Occipital lobe (tissue), 2 donors: Measurements from ENCODE around the gene PIP5K1C. TPM values are rescaled to one million over a fixed set of nuclear protein-coding genes. Genes with fewer than 3 reads are reported as not detected.

Experiments used
- DNase-seq: peaks from one replicate; lab custom pipeline; 2025; lab: John Stamatoyannopoulos, UW
- total RNA-seq: library from RNA; depleted of rRNA; stranded (reverse); fragments of >200 nt; gene quantifications from one replicate; pipeline ENCODE4 v1.2.3, GENCODE V29; 2014

Gene PIP5K1C
- total RNA-seq, 1 donor from 2014 or later = 19.8 TPM

DNA sequence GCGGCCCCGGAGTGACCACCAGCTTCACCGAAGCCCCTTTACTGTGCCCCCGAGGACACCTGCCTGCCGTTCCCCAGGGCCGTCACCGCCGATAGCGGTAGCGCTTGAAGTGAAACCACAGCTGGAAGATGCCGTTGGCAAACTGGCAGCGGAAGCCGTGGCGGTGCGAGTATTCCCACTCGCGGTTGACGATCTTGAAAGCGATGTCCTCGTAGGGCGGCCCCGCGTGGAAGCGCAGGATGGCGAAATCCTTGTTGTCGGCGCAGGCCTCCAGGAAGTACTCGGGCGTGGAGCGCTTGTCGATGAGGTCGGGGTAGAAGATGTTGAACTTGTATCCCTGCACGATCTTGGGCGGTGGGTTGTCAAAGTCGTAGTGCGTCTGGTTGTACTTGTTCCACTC is 88.4 kb downstream of the PIP5K1C start:
- DNase-seq = no peak

DNA sequence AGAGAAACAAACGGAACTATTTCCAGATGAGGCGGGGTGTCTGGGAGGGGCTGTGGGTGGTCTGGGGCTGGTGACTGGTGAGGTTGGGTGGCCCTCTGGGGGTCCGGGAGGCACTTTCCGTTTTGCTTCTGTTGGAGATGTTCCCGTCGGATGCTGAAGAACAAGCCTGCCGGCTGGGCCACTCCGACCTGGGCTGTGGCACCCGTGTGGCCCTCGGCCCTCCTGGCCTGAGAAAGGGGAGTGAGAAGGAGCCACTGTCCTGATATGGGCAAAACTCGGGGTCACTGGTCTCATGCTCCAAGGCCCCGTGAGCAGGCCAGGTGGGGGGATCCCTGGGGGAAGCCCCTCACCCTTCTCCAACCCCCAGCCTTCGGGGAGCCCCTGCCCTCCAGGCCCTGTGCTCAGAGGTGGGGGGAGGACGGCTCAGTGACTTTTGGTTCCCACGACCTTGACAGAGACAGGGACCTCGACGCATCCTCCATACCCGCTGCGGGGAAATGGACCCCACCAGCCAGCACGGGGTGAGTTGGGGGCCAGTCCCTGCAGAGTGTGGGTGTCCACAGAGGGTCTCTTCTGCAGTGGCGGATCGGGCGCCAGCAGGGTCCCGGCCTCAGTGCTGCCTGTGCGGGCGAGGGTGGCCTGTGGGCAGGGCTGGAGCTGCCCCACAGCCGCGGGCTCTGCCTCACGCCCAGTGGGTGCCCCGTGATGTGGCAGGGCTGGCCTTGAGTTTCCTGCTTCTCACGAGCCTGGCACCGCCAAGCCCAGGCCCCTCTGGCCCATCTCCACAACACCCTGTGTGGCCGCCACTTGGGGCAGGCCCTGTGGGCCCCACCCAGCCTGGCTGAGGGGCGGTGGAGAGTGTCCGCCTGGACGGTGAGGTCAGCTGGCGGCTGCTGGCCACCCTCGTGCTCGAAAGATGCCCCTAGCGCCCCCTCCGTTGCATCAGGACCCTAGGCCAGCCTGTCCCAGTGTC is 89.2 kb downstream of the PIP5K1C start:
- DNase-seq = no peak

GRCh38 chr19:3609779-3610719 is 90.2 kb downstream of the PIP5K1C start:
- no peak for DNase-seq

DNA sequence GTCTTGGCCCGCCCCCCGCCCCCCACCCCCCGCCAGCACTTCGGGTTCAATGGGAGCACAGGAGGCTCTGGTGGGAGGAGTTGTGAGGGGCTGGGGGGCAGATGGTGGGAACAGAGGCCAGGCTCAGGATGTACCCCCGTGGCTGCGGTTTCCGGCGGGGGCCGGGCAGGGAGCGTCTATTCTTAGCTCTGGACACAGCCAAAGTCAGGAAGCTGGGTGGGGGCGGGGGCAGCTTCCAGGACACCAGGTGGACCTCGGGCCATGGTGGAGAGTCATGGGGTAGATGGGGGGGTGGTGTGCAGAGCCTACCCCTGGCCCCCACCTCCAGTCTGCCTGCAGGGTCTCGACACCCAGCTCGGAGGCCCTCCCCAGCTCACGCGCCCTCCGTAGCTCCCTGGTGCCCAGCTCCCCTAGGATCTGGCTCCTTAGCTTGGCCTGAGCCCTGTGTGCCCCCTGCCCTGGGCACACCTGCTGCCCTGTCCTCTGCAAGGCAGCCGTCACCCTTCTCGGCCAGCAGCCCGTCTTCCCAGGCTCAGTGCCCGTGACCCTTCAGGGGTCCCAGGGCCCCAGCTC is 91.4 kb downstream of the PIP5K1C start:
- no peak for DNase-seq

DNA sequence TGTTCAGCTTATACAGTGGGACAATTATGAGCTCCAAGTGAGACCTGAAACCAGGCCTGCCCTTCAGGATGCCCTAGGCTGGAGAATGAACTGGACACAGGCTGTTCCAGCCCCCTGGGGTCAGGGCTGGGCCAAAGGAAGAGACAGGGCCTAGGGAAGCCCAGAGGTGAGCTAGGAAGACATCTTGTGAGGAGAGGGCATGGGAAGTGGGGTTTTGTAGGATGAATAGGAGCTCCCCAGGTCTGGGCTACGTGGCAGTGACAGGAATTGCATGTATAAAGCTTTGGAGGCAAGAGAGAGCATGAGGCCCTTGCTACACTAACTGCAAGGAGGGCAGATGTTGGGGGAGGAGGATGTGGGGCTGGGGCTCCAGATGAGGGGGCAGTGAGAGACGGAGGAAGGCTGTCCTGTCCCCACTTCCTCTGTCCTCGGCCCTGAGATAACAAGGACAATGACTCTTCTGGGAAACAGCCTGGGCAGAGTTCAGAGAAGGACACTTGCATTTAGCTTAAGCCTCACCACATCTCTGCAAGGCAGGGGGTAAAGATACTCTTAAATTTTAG is 92.1 kb downstream of the PIP5K1C start:
- no peak for DNase-seq

DNA sequence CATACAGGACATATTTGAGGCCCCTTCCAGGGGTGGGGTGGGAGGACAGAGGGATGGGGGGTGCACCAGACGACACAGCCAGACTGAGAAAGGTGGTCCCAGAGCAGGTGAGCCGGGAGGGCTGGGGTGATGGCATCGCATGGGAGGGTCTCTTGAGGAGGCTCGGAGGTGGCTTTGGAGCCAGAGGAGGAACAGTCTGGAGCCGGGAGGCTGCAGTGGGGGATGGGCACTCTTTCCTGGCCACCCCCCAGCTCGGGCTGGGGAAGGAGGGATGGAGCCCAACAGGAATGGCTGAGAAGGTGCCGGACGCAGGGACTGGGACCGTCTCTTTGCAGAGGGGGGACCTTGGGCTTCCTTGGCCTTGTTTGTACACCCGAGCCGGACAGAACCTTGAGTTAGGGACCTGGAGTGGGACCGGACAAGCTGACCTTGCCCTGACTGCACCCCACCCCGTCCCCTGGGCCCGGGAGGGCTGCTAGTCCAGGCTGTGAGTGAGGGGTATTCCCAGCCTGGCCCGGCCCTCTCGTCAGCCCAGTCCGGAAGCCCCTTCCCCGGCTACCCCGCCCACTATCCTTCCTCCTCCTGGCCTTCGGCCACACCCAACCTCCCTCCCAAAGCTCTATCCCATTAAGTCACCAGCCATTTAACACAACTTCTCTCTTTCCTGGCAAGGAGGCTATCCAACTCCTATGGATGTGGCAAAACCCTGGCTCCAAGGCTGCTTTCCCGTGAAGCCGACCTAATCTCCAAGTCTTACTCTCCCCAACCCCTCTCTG is 92.8 kb downstream of the PIP5K1C start:
- no peak for DNase-seq

GRCh38 chr19:3606690-3607289 is 93.5 kb downstream of the PIP5K1C start, which contains the start of gene TBXA2R:
TBXA2R (minus strand) TSS chr19:3606875; CDS start chr19:3600634, 6,241 bp downstream.
- no peak for DNase-seq

GRCh38 chr19:3606174-3606689 is 94.0 kb downstream of the PIP5K1C start:
- no peak for DNase-seq

- no peak for DNase-seq
These were observed 94.5 kb downstream of the PIP5K1C start for GRCh38 chr19:3605770-3606169.

GRCh38 chr19:3605361-3605760 is 94.9 kb downstream of the PIP5K1C start:
- no peak for DNase-seq

DNA sequence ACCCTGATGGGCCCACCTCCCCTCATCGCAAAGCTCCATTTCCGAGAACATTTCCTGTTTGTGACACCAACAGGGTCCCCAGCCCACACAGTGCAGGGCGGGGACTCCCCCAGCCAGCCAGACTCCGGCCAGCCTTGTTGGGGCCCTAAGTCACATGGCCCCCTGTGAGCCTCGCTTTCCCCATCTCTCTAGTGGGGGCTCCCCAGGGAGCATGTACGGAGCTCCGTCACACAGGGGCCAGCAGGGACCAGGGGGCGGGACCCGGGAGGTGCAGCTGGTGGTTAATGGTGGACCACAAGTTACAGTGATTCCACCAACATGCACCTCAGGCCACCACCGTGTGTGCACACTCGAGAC is 95.3 kb downstream of the PIP5K1C start:
- DNase-seq = no peak

DNA sequence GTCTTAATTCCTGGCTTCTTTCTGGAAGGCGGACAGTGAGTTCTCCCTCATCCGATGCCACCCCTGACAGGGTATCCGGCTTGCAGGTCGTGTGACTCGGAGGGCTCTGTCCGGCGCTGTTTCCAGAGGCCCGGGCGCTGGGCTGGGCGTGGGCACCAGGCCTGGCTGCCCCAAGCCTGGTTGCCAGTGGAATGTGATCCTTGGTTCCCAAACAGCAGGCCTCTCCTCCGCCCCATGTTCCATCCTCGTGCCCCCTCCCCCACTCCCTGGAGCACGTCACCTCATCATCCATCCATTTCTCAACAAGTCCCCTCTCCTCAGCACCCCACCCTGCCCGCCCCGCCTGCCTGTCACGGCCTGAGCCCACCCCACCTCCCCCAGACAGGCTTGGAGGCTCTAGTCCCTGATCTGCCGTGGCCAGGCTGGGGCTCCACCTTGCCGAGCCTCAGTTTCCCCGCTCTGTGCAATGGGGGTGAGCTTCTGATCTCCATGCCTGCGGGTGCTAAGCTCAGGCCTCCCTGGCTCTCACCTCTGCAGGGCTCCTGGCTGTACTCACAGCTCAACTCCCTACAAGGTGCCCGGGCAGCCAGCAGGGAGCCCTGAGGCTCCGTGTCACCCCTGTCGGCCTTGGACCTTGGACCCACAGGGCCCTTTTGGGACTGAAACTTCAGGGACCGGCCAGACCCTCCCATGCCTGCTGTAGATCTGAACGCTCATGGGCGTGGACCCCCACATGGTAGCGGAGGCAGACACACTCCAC is 95.9 kb downstream of the PIP5K1C start:
- no peak for DNase-seq

- no peak for DNase-seq
These were observed 97.0 kb downstream of the PIP5K1C start for GRCh38 chr19:3603121-3603811.

GRCh38 chr19:3601021-3601420 is 99.2 kb downstream of the PIP5K1C start:
- no peak for DNase-seq

DNA sequence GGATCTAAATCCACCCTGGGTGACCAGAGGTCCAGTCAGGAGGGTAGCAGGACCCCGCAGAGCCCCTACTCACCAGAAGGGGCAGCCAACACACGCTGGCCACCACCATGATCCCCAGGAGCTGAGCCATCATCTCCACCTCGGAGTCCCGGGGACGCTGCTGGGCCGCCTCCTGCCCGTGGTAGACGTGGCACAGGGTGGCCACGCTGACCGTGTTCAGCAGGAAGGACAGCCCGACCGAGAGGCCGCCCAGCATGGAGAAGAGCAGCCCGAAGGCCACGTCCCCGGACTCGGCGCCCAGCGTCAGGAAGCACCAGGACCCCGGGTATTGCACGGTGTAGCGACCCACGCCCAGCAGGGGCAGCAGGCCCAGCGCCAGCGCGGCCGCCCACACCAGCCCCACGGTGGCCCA is 100.5 kb downstream of the PIP5K1C start:
- no peak for DNase-seq

GRCh38 chr19:3595521-3596061 is 104.7 kb downstream of the PIP5K1C start:
- no peak for DNase-seq

GRCh38 chr19:3593156-3593555 is 107.1 kb downstream of the PIP5K1C start:
- no peak for DNase-seq

- no peak for DNase-seq
These were observed 108.2 kb downstream of the PIP5K1C start for GRCh38 chr19:3591876-3592613.
